Gastrocnemius medialis (tissue), 4 donors: ENCODE results near the gene LUC7L3.
A peak's percentile ranks its signal among the peaks of the same experiment; 100 is the strongest.

Experiments used
- POLR2A ChIP-seq, 2 donors: fragments of 450-650 bp; IDR thresholded peaks; one replicate each; pipeline ENCODE4 v1.6.1; 2017; ENCODE audit warnings: antibody characterized with exemption in 2 of 2, mild to moderate bottlenecking in 2 of 2, moderate library complexity in 2 of 2
- TF ChIP-seq, protein P1 (sequence below), 5 experiments: fragments of 450-650 bp in 3 of 5; fragments of 200-600 bp in 2 of 5; sonication (generic) in 2 of 5; IDR thresholded peaks in 4 of 5; conservative IDR thresholded peaks in 1 of 5; 1 replicate in 4 of 5; 2 replicates in 1 of 5; pipeline ENCODE4 v1.5.1; 2016 to 2019; ENCODE audit warnings: antibody characterized with exemption in 5 of 5, mild to moderate bottlenecking in 3 of 5, moderate library complexity in 3 of 5

DNA sequence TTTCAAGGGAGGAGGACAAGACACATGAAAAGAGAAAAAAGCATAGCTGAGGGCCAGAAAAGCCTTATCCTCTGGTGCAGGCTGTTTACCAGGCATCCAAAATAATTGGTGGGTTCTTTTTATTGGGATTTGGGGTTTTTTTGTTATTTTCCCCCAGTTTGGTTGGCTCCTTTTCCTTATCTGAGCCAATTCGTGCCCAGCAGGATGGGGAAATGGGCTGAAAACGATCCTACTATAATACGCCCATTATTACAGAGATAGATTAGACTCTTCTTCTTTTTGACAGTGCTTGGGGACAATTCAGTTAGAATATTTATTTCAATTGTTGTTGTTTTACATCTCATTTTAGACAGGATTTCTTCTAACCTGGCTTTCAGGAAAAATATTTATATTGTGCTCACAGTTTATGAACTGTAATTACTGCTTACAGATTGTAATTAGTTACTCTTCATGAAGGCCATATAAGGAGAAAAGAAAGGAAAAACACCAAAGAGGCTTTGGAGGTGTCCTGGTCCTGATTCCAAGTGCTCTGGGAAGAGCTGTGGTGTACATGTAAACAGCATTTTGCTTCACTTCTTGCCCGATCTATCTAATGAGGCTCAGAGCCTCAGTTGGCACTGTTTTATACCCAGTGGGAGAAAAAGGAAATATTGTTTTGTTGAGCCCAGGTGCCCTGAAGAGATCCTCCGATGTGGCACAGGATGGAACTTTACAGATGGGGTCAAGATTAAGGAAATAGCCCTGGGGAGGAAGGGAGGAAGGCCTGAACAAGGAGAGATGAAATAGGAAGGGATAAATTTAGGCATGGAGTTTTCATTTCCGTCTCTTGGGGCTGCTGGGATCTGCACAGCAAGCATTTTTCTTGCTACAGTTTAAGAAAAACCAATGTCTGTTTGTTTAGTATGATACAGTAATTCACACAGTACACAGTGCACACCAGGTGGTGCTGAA is 11.1 kb upstream of the LUC7L3 start:
- TF ChIP-seq, protein P1, sequence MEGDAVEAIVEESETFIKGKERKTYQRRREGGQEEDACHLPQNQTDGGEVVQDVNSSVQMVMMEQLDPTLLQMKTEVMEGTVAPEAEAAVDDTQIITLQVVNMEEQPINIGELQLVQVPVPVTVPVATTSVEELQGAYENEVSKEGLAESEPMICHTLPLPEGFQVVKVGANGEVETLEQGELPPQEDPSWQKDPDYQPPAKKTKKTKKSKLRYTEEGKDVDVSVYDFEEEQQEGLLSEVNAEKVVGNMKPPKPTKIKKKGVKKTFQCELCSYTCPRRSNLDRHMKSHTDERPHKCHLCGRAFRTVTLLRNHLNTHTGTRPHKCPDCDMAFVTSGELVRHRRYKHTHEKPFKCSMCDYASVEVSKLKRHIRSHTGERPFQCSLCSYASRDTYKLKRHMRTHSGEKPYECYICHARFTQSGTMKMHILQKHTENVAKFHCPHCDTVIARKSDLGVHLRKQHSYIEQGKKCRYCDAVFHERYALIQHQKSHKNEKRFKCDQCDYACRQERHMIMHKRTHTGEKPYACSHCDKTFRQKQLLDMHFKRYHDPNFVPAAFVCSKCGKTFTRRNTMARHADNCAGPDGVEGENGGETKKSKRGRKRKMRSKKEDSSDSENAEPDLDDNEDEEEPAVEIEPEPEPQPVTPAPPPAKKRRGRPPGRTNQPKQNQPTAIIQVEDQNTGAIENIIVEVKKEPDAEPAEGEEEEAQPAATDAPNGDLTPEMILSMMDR (IDR thresholded peaks at IDR 0.05 in 4 of 5, conservative IDR thresholded peaks at IDR 0.05 in 1 of 5), result no peak
- peak in 1 of 2 donors; percentile 46 for TF ChIP-seq POLR2A (IDR thresholded peaks at IDR 0.05)
